Measurements from ENCODE around the gene SULT2B1.
A peak's percentile ranks its signal among the peaks of the same experiment; 100 is the strongest.

SULT2B1 gene

GRCh38 chr19:48634424-48635262 is 82.7 kb downstream of the SULT2B1 start:
- peak; percentile 89 for DNase-seq (ENCODE audit: low spot score)

GRCh38 chr19:48635263-48635965 is 83.4 kb downstream of the SULT2B1 start:
- peak; percentile 88 for DNase-seq (ENCODE audit: low spot score)

DNA sequence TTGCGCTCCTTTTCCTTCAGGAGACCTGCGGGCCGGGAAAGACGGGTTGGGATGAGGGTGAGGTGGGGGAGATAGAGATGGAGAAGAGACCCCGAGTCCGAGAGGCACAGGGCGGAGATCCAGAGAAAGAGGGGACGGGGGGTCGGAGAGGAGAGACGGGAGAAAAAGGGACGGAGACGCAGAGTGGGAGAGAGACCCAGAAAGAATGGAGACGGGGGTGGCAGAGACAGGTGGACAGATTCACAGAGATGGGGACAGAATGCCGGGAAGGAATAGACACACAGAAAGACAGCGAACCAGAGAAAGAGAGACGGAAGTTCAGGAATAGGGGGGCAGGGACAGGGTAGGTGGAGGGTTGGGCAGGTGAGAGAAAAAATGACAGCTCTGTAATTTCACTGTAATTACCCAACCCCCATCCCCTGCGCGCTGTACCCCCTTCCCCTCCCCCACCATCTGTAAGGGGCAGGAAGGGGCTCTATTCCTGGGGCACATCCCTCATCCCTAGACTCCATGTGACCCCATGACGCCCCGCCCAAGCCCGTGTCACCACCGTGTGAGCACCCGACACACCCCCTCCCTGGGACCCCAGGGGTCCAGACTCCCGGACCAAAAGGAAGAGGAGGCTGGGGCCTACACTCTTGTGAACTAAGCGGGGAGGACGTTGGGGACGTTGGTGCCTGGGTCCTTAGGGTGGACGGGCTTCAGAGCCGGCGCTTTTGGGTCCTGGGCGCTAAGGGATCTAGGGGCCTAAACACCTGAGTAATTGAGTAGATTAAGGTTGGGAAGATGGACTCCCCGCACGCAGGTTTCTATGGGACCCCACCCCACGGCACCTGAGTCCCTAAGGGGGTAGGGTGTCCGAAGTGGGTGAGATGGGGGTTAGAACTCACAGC is 84.2 kb downstream of the SULT2B1 start:
- peak; percentile 48 for DNase-seq (ENCODE audit: low spot score)

- peak; percentile 42 for DNase-seq (ENCODE audit: low spot score)
These were observed 85.0 kb downstream of the SULT2B1 start, which contains the start of gene DBP for GRCh38 chr19:48636859-48637448. Gene DBP (minus strand): TSS chr19:48637379. CDS start chr19:48636994, 385 bp downstream.

DNA sequence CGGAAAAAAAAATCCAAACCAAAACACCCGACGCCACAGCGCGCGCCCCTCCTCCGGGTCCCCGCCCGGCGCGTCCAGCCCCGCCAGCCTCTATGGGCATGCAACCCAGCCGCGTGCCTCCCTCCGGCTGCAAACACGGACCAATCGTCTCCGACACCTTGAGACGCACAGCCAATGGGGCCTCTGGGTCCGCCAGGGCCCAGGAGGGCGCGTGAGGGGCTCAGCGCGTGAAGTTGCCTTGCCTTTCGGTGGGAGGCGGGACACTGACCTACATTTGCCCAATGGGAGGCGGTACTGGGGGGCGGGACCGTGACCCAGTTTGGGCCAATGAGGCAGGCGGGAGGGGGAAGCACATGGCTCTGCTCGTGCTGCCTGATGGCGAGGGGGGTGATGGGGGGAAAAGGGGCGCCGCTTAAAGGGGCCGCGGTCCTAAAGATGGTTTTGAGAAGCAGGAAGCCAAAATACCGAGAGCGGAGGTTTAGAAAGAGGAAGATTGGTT is 85.5 kb downstream of the SULT2B1 start:
- peak; percentile 91 for DNase-seq (ENCODE audit: low spot score)

- DNase-seq (ENCODE audit: low spot score) = peak; percentile 83
These were observed 86.2 kb downstream of the SULT2B1 start for GRCh38 chr19:48637948-48638830.

DNA sequence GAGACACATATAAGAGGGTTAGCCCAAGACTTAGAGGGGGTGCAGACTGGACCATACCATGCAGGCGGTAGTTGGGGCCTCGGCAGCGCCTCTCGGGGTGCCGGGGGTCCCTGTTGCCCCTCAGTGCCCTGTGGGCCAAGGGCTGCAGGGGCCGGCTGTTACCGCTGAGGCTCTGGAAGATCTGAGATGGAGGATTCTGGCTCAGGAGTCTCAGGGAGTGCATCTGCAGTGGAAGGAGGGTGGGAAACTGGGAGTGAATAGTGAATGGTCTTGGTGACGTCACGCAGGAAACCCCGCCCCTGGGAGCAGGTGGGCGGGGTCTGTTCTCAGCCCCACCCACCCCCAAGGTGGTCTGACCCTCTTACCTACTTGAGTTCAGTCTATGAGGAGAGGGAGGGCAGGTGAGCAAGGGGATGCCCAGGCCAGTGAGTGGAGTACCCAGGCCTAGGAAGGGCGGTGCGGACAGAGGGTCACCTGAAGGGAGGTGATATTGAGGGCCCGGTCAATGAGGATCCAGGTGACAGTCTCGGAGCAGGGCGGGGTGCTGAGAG is 86.9 kb downstream of the SULT2B1 start:
- DNase-seq (ENCODE audit: low spot score) = no peak

GRCh38 chr19:48639483-48640375 is 87.8 kb downstream of the SULT2B1 start:
- DNase-seq (ENCODE audit: low spot score) = no peak

DNA sequence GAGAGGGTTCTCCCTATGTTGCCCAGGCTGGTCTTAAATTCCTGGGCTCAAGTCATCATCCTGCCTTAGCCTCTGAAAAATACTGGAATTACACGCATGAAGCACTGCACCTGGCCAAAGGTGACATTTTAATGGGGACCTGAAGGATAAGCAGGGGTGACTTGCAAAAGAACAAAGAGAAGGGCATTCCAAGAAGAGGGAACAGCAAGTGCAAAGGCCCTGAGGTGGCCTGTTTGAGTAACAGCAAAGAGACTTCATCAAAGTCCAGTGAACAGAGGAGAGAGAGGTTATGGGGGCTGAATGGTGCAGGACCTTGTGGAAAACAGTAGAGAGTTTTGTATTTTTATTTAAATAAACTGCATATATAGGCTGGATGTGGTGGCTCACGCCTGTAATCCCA is 89.9 kb downstream of the SULT2B1 start:
- no peak for DNase-seq (ENCODE audit: low spot score)

DNA sequence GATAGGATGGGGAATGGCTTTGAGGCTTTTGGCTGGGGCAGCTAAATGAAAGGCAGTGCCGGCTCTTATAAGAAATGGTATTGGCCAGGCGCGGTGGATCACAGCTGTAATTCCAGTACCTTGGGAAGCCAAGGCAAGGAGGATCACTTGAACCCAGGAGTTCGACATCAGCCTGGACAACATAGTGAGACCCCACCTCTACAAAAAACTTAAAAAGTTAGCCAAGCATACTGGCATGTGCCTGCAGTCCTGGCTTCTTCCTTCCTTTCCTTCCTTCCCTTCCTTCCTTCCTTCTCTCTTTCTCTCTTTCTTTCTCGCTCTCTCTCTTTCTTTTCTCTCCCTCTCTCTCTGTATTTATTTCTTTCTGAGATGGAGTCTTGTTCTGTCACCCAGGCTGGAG is 90.9 kb downstream of the SULT2B1 start:
- DNase-seq (ENCODE audit: low spot score) = no peak

GRCh38 chr19:48644355-48644754 is 92.4 kb downstream of the SULT2B1 start:
- DNase-seq (ENCODE audit: low spot score) = peak; percentile 22

- peak; percentile 74 for DNase-seq (ENCODE audit: low spot score)
These were observed 93.1 kb downstream of the SULT2B1 start for GRCh38 chr19:48644839-48645619.

GRCh38 chr19:48645620-48646000 is 93.6 kb downstream of the SULT2B1 start:
- DNase-seq (ENCODE audit: low spot score) = no peak

DNA sequence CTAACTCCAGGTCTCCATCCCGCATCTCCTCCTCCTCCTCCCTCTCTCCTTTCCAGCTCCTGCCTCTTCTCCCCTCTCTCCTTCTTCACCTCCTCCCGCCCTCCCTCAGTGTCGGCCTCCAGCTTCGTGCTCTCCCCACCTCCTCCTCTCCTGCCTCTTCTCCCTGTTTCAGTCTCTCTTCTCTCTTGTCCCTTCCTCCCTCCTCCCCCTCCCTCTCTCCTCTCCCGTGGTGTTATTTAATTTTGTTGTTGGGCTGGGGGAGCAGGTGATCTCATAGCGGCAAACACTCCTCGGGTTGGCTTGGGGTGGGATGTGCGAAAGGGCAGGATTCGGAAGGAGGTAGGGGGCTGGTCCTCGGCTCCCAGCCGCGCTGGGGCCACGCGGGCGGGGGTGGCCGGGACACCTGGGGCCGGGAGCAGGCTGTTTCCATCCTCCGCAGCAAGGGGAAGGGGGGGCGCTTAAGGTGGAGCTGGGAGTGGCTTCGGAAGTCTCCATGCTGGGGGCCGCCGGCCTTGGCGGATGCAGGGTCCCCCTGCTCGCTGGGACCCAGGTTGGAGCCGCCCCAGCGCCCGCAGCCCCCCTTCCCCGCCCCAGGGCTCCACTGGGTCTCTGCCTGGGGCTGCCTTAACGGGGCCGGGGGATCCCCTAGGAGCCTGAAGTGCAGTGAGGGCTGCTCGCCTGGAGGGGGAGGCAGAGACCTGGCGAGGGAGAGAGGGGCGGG is 94.2 kb downstream of the SULT2B1 start, which contains the start of gene CA11:
Gene CA11 (minus strand): TSS at position 187 of the 721 bp plus-strand sequence. CDS start 555 bp downstream, outside the sequence.
- DNase-seq (ENCODE audit: low spot score) = peak; percentile 92

DNA sequence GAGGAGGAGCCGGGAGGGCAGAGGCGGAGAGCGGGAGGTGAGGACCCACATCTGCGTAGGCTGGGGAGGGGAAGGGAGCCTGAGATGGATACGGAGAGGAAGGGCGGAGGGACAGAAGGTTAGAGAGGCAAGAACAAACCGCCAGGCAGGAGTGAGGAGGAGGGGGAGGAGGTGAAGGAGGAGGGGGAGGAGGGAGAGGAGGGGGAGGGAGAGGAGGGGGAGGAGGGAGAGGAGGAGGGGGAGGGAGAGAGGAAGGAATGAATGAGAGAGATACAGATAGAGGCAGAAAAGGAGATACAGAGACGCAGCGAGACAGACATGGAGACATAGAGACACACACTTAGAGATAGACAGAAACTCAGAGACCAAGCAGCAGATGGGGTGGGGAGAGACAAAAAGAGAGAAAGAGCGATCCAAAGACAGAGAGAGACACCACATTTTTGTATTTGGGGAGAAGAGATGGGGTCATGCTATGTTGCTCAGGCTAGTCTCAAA is 94.8 kb downstream of the SULT2B1 start:
- DNase-seq (ENCODE audit: low spot score) = no peak

DNA sequence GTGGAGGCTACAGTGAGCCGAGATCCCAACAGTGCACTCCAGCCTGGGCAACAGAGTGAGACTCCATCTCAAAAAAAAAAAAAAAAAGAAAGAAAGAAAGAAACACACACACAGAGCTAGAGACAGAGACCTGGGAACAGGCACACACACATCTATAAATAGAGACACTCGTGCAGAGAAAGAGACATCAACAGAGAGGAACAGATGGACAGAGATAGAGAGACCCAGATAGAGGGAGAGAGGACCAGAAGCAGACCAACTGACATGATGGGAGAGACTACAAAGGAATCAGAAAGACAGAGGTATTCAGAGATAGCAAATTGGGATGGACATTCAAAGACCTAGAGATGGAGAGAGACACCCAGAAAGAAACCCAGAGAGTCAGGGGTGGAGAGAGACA is 96.2 kb downstream of the SULT2B1 start:
- DNase-seq (ENCODE audit: low spot score) = no peak
